GM21515 (cell line): ENCODE data around the gene UGT1A5.

Experiments
- ATAC-seq: cut with Tn5 transposase; IDR thresholded peaks from one replicate; pipeline ENCODE4 v1.9.1; 2021; ENCODE audit not compliant: unreplicated experiment

UGT1A5 gene

GRCh38 chr2:233779722-233780121 lies 67.0 kb downstream of the UGT1A5 start:
- no peak for ATAC-seq

- ATAC-seq = no peak
Observed at GRCh38 chr2:233780771-233781170, 68.1 kb downstream of the UGT1A5 start.

GRCh38 chr2:233789554-233789953 lies 76.8 kb downstream of the UGT1A5 start:
- ATAC-seq = no peak

GRCh38 chr2:233791151-233791882 lies 78.6 kb downstream of the UGT1A5 start:
- ATAC-seq = no peak

- no peak for ATAC-seq
Observed at GRCh38 chr2:233791883-233792329, 79.2 kb downstream of the UGT1A5 start.

- no peak for ATAC-seq
Observed at GRCh38 chr2:233792720-233793119, 80.0 kb downstream of the UGT1A5 start.

GRCh38 chr2:233793465-233794127 lies 80.9 kb downstream of the UGT1A5 start:
- ATAC-seq = no peak

- ATAC-seq = no peak
Observed at GRCh38 chr2:233794128-233794658, 81.5 kb downstream of the UGT1A5 start.

GRCh38 chr2:233795735-233796171 lies 83.0 kb downstream of the UGT1A5 start:
- no peak for ATAC-seq

- no peak for ATAC-seq
Observed at GRCh38 chr2:233796254-233796653, 83.5 kb downstream of the UGT1A5 start.

- no peak for ATAC-seq
Observed at GRCh38 chr2:233798335-233799086, 85.8 kb downstream of the UGT1A5 start.

- ATAC-seq = no peak
Observed at GRCh38 chr2:233799087-233799665, 86.5 kb downstream of the UGT1A5 start.

GRCh38 chr2:233799716-233800115 lies 87.0 kb downstream of the UGT1A5 start:
- ATAC-seq = no peak

GRCh38 chr2:233800208-233800607 lies 87.5 kb downstream of the UGT1A5 start:
- ATAC-seq = no peak

- no peak for ATAC-seq
Observed at GRCh38 chr2:233801357-233802131, 88.8 kb downstream of the UGT1A5 start.

GRCh38 chr2:233802132-233802815 lies 89.6 kb downstream of the UGT1A5 start:
- ATAC-seq = no peak

GRCh38 chr2:233803292-233803911 lies 90.7 kb downstream of the UGT1A5 start:
- no peak for ATAC-seq

GRCh38 chr2:233803994-233804393 lies 91.3 kb downstream of the UGT1A5 start:
- no peak for ATAC-seq

- no peak for ATAC-seq
Observed at GRCh38 chr2:233807215-233807865, 94.6 kb downstream of the UGT1A5 start.
